ENCODE measurements around the gene SKIL.
A peak's percentile ranks its signal among the peaks of the same experiment; 100 is the strongest.

Gene SKIL

GRCh38 chr3:170320461-170321121 lies 36.9 kb upstream of the SKIL start:
- TF ChIP-seq CTCF (conservative IDR thresholded peaks at IDR 0.05; ENCODE audit: low read length) (no peak), EZH2phosphoT487 (IDR thresholded peaks at IDR 0.05; ENCODE audit: borderline replicate concordance) (no peak)
- Histone ChIP-seq H3K9me2 (replicated peaks; ENCODE audit: low read depth, low read length) (no peaks in the 10 kb centered on the region), H3K9ac (ENCODE audit: low read depth, low read length, poor library complexity, severe bottlenecking) (no peak overlapping the region), H3K4me2 (ENCODE audit: low read depth, low read length, poor library complexity, severe bottlenecking) (no peak overlapping the region), H3K36me3 (ENCODE audit: insufficient read depth, low read length) (no peaks in the 10 kb centered on the region), H3F3A (ENCODE audit: low read depth) (no peaks in the 10 kb centered on the region), H3K79me2 (ENCODE audit: insufficient read depth, low read length) (no peaks in the 10 kb centered on the region), H3K4me3 (ENCODE audit: low read length, poor library complexity, severe bottlenecking) (no peak overlapping the region), H3K9me3 (ENCODE audit: insufficient read depth, low read depth, low read length) (no peaks in the 10 kb centered on the region), H3K27me3 (ENCODE audit: insufficient read depth, low read length, poor library complexity, severe bottlenecking) (no peaks in the 10 kb centered on the region), H3K4me1 (ENCODE audit: insufficient read depth, low read length, poor library complexity, severe bottlenecking) (peaks cover 5% of the 10 kb centered on the region), H2AFZ (ENCODE audit: low read length) (peak overlapping the region; percentile 1; the same call in 1 of the 2 replicates), H4K20me1 (ENCODE audit: insufficient read depth, low read length, poor library complexity, severe bottlenecking) (no peaks in the 10 kb centered on the region)

DNA sequence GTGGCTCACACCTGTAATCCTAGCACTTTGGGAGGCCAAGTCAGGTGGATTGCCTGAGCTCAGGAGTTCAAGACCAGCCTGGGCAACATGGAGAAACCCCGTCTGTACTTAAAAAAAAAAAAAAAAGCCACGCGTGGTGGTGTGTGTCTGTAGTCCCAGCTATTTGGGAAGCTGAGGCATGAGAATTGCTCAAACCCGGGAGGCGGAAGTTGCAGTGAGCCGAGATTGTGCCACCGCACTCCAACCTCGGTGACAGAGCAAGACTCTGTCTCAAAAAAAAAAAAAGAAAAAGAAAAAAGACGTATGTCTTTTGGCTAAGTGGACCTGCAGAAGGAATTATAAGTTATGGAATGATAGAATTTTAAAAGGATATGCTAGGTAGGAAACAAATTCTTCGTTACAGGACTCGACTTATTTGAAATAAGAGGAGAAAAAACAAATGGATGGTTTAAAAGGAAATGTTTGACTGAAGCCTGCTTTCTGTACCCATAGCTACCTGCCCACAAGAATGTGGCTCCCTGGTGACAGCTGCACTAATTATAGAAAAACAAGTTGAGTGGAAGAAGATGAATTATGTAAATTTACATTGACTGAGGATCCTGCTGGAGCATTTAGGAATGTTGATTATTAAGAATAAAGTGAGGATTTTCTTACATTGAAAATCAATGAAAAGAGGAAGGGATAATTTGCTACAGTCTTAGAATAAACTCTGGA lies 36.0 kb upstream of the SKIL start:
- Histone ChIP-seq H4K20me1 (ENCODE audit: insufficient read depth, low read length, poor library complexity, severe bottlenecking) (no peaks in the 10 kb centered on the region), H3F3A (ENCODE audit: low read depth) (no peaks in the 10 kb centered on the region), H3K4me1 (ENCODE audit: insufficient read depth, low read length, poor library complexity, severe bottlenecking) (peaks cover 5% of the 10 kb centered on the region), H3K9me3 (ENCODE audit: insufficient read depth, low read depth, low read length) (no peaks in the 10 kb centered on the region), H3K79me2 (ENCODE audit: insufficient read depth, low read length) (no peaks in the 10 kb centered on the region), H3K9ac (ENCODE audit: low read depth, low read length, poor library complexity, severe bottlenecking) (no peak overlapping the region), H3K36me3 (ENCODE audit: insufficient read depth, low read length) (no peaks in the 10 kb centered on the region), H3K9me2 (replicated peaks; ENCODE audit: low read depth, low read length) (no peaks in the 10 kb centered on the region), H3K4me3 (ENCODE audit: low read length, poor library complexity, severe bottlenecking) (no peak overlapping the region), H3K27me3 (ENCODE audit: insufficient read depth, low read length, poor library complexity, severe bottlenecking) (no peaks in the 10 kb centered on the region), H3K4me2 (ENCODE audit: low read depth, low read length, poor library complexity, severe bottlenecking) (no peak overlapping the region), H2AFZ (ENCODE audit: low read length) (no peak overlapping the region)
- no peak for TF ChIP-seq CTCF (conservative IDR thresholded peaks at IDR 0.05; ENCODE audit: low read length)

GRCh38 chr3:170322566-170323269 lies 34.8 kb upstream of the SKIL start:
- Histone ChIP-seq H3K36me3 (ENCODE audit: insufficient read depth, low read length) (no peaks in the 10 kb centered on the region), H3K79me2 (ENCODE audit: insufficient read depth, low read length) (no peaks in the 10 kb centered on the region), H3K9me2 (replicated peaks; ENCODE audit: low read depth, low read length) (no peaks in the 10 kb centered on the region), H4K20me1 (ENCODE audit: insufficient read depth, low read length, poor library complexity, severe bottlenecking) (no peaks in the 10 kb centered on the region), H3K4me2 (ENCODE audit: low read depth, low read length, poor library complexity, severe bottlenecking) (no peak overlapping the region), H3F3A (ENCODE audit: low read depth) (no peaks in the 10 kb centered on the region), H3K4me1 (ENCODE audit: insufficient read depth, low read length, poor library complexity, severe bottlenecking) (peaks cover 5% of the 10 kb centered on the region), H3K27me3 (ENCODE audit: insufficient read depth, low read length, poor library complexity, severe bottlenecking) (no peaks in the 10 kb centered on the region), H2AFZ (ENCODE audit: low read length) (peak overlapping the region; percentile 48; the same call in 1 of the 2 replicates), H3K9me3 (ENCODE audit: insufficient read depth, low read depth, low read length) (no peaks in the 10 kb centered on the region; the same call in 1 of the 2 replicates), H3K9ac (ENCODE audit: low read depth, low read length, poor library complexity, severe bottlenecking) (no peak overlapping the region), H3K4me3 (ENCODE audit: low read length, poor library complexity, severe bottlenecking) (no peak overlapping the region)
- TF ChIP-seq EZH2phosphoT487 (IDR thresholded peaks at IDR 0.05; ENCODE audit: borderline replicate concordance) (no peak), CTCF (conservative IDR thresholded peaks at IDR 0.05; ENCODE audit: low read length) (no peak)

Measured in Loucy (cell line).